ENCODE results near the gene DRD2.

The DRD2 gene

GRCh38 chr11:113484223-113484622 lies 9.0 kb upstream of the DRD2 start:
- DNase-seq (ENCODE audit: low spot score) = no peak

- DNase-seq (ENCODE audit: low spot score) = no peak
Observed at GRCh38 chr11:113481672-113482071, 6.5 kb upstream of the DRD2 start.

- DNase-seq (ENCODE audit: low spot score) = no peak
Observed at GRCh38 chr11:113481226-113481625, 6.0 kb upstream of the DRD2 start.

- DNase-seq (ENCODE audit: low spot score) = no peak
Observed at GRCh38 chr11:113477321-113477720, 2.1 kb upstream of the DRD2 start.

GRCh38 chr11:113476553-113476952 lies 1.4 kb upstream of the DRD2 start:
- DNase-seq (ENCODE audit: low spot score) = no peak

GRCh38 chr11:113474362-113475159 lies 637 bp downstream of the DRD2 start:
- peak; percentile 34 for DNase-seq (ENCODE audit: low spot score)

GRCh38 chr11:113473983-113474361 lies 1.2 kb downstream of the DRD2 start:
- DNase-seq (ENCODE audit: low spot score) = no peak

GRCh38 chr11:113472471-113472870 lies 2.7 kb downstream of the DRD2 start:
- no peak for DNase-seq (ENCODE audit: low spot score)

- DNase-seq (ENCODE audit: low spot score) = no peak
Observed at GRCh38 chr11:113470233-113470632, 5.0 kb downstream of the DRD2 start.

- no peak for DNase-seq (ENCODE audit: low spot score)
Observed at GRCh38 chr11:113468726-113469345, 6.4 kb downstream of the DRD2 start.

GRCh38 chr11:113467545-113467944 lies 7.7 kb downstream of the DRD2 start:
- DNase-seq (ENCODE audit: low spot score) = no peak

- no peak for DNase-seq (ENCODE audit: low spot score)
Observed at GRCh38 chr11:113465786-113466185, 9.4 kb downstream of the DRD2 start.

GRCh38 chr11:113464416-113464815 lies 10.8 kb downstream of the DRD2 start:
- no peak for DNase-seq (ENCODE audit: low spot score)

GRCh38 chr11:113462830-113463229 lies 12.4 kb downstream of the DRD2 start:
- no peak for DNase-seq (ENCODE audit: low spot score)

- DNase-seq (ENCODE audit: low spot score) = no peak
Observed at GRCh38 chr11:113461639-113462038, 13.6 kb downstream of the DRD2 start.

- no peak for DNase-seq (ENCODE audit: low spot score)
Observed at GRCh38 chr11:113460469-113460868, 14.7 kb downstream of the DRD2 start.

- no peak for DNase-seq (ENCODE audit: low spot score)
Observed at GRCh38 chr11:113458189-113458588, 17.0 kb downstream of the DRD2 start.

- DNase-seq (ENCODE audit: low spot score) = no peak
Observed at GRCh38 chr11:113457784-113458183, 17.4 kb downstream of the DRD2 start.

GRCh38 chr11:113454455-113454854 lies 20.7 kb downstream of the DRD2 start:
- no peak for DNase-seq (ENCODE audit: low spot score)

- DNase-seq (ENCODE audit: low spot score) = no peak
Observed at GRCh38 chr11:113449743-113450142, 25.5 kb downstream of the DRD2 start.

GRCh38 chr11:113448316-113448677 lies 26.9 kb downstream of the DRD2 start:
- no peak for DNase-seq (ENCODE audit: low spot score)

GRCh38 chr11:113447621-113448315 lies 27.4 kb downstream of the DRD2 start:
- DNase-seq (ENCODE audit: low spot score) = peak; percentile 25

GRCh38 chr11:113446938-113447337 lies 28.3 kb downstream of the DRD2 start:
- no peak for DNase-seq (ENCODE audit: low spot score)

Measured in RKO (cell line).